Ishikawa (cell line): ENCODE results near the gene ZCCHC14.

Experiments used
- CEBPB ChIP-seq: IDR thresholded peaks from 2 replicates; pipeline ENCODE4 v1.6.1; 2012
- CREB1 ChIP-seq: IDR thresholded peaks from 2 replicates; pipeline ENCODE4 v1.6.1; 2012; ENCODE audit warnings: low read depth
- EGR1 ChIP-seq: IDR thresholded peaks from 2 replicates; pipeline ENCODE4 v1.6.1; 2012
- EP300 ChIP-seq: IDR thresholded peaks from 2 replicates; pipeline ENCODE4 v1.6.1; 2012; ENCODE audit warnings: borderline replicate concordance
- FOXM1 ChIP-seq: IDR thresholded peaks from 2 replicates; pipeline ENCODE4 v1.6.1; 2012; ENCODE audit warnings: low read depth, borderline replicate concordance
- MAX ChIP-seq: IDR thresholded peaks from 2 replicates; pipeline ENCODE4 v1.6.1; 2012
- NFIC ChIP-seq: IDR thresholded peaks from 2 replicates; pipeline ENCODE4 v1.6.1; 2012
- RAD21 ChIP-seq: IDR thresholded peaks from 2 replicates; pipeline ENCODE4 v1.6.1; 2012; ENCODE audit warnings: low read depth
- REST ChIP-seq: IDR thresholded peaks from 2 replicates; pipeline ENCODE4 v1.6.1; 2012; ENCODE audit warnings: low read depth, mild to moderate bottlenecking
- TAF1 ChIP-seq: IDR thresholded peaks from 2 replicates; pipeline ENCODE4 v1.6.1; 2012; ENCODE audit warnings: low read depth, mild to moderate bottlenecking
- TCF12 ChIP-seq: IDR thresholded peaks from 2 replicates; pipeline ENCODE4 v1.6.1; 2012; ENCODE audit warnings: low read depth
- TEAD4 ChIP-seq: IDR thresholded peaks from 2 replicates; pipeline ENCODE4 v1.6.1; 2012
- USF1 ChIP-seq: IDR thresholded peaks from 2 replicates; pipeline ENCODE4 v1.6.1; 2012
- YY1 ChIP-seq: IDR thresholded peaks from 2 replicates; pipeline ENCODE4 v1.6.1; 2012; ENCODE audit warnings: low read depth
- ZBTB7A ChIP-seq: IDR thresholded peaks from 2 replicates; pipeline ENCODE4 v1.6.1; 2012; ENCODE audit warnings: low read depth

The ZCCHC14 gene

GRCh38 chr16:87466975-87467501 is 25.8 kb downstream of the ZCCHC14 start:
- no peak for TF ChIP-seq TEAD4
- TF ChIP-seq FOXM1 = no peak
- TF ChIP-seq RAD21 = no peak
- TF ChIP-seq REST = no peak
- no peak for TF ChIP-seq EP300
- TF ChIP-seq YY1 = no peak
- TF ChIP-seq NFIC = no peak

- TF ChIP-seq TAF1 = no peak
- TF ChIP-seq CEBPB = no peak
- TF ChIP-seq TEAD4 = no peak
- no peak for TF ChIP-seq YY1
- no peak for TF ChIP-seq NFIC
- no peak for TF ChIP-seq REST
- TF ChIP-seq ZBTB7A = 0 out of 2 replicates have a peak, but pooled peaks have one; percentile 14
Observed at GRCh38 chr16:87465879-87466278, 26.9 kb downstream of the ZCCHC14 start.

- TF ChIP-seq RAD21 (no peak), EGR1 (no peak), TEAD4 (no peak), NFIC (no peak), REST (no peak), TCF12 (no peak), CEBPB (peak; percentile 81), EP300 (no peak), ZBTB7A (0 out of 2 replicates have a peak, but pooled peaks have one; percentile 22), MAX (no peak), YY1 (no peak), CREB1 (no peak), TAF1 (no peak), FOXM1 (no peak), USF1 (peak; percentile 26; the same call in 1 of the 2 replicates)
Observed at GRCh38 chr16:87465306-87465705, 27.5 kb downstream of the ZCCHC14 start.

- TF ChIP-seq TCF12 (no peak), USF1 (peak; percentile 79), CEBPB (no peak)
Observed at GRCh38 chr16:87464691-87465300, 28.0 kb downstream of the ZCCHC14 start.
